A673 (cell line): Measurements from ENCODE around the gene MTHFD2L.

Experiments used
- CTCF ChIP-seq: fragments of 300-800, 200-600 bp; sonication (generic); conservative IDR thresholded peaks from 2 replicates; pipeline ENCODE4 v1.5.1; 2017; ENCODE audit warnings: low read depth, mild to moderate bottlenecking, antibody characterized with exemption, low read length, moderate library complexity, mixed read lengths
- EZH2 ChIP-seq: fragments of 200-600 bp; sonication (generic); IDR thresholded peaks from 2 replicates; pipeline ENCODE4 v1.6.1; 2017; ENCODE audit warnings: borderline replicate concordance, low read depth, mild to moderate bottlenecking, mixed read lengths, antibody characterized with exemption, low read length; ENCODE audit not compliant: poor library complexity, severe bottlenecking

- no peak for TF ChIP-seq EZH2
- TF ChIP-seq CTCF: no peak
Measured at GRCh38 chr4:74108457-74109115, 49.3 kb upstream of the MTHFD2L start.
